ENCODE measurements around the gene GPR18.

Gene GPR18

DNA sequence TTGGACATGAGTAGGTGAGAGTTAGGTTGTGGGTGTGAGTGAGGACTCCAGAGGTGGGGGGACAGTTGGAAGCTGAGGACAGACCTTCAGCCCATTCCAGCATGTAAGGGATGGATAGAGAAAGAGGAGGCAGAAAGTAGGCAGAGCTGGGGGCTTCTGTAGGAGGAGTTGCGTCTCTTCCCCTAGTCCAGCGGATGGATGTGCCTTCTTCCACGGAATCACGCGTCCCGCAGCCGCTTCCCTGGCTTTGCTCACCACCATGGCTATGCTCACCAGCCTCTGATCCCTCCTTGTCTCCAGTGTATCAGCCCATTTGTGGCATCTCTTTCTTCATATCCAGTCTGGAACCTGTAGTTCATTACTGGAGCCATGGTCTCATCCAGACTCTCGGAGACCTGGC lies 52.0 kb downstream of the GPR18 start:
- peak in 1 of 2 experiments; percentile 1 for DNase-seq

DNA sequence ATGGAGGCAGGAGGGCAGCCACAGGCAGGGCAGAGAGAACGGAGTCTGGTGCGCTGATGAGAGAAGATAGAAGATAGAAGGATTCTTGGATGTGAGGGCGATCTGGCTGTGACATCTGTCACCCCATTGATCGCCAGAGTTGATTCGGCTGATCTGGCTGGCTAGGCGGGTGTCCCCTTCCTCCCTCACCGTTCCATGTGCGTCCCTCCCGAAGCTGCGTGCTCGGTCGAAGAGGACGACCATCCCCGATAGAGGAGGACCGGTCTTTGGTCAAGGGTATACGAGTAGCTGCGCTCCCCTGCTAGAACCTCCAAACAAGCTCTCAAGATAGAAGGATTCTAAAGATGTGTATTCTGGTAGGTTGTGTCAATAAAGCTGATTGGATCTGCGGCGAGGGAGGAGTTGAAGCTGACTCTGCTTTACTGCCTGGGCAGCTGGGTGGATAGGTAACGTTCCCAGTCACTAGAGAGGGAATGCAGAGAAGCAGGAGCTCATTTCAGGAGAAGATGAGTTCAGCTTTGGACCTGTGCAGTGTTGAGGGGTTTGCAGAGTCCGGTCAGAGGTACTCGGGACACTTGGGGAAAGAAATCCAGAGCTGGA lies 52.5 kb downstream of the GPR18 start:
- peak in 1 of 2 experiments; percentile 1 for DNase-seq
